GM12878 (cell line): Measurements from ENCODE around the gene ADGRD2. TPM values are rescaled to one million over a fixed set of nuclear protein-coding genes. Genes with fewer than 3 reads are reported as not detected.

Source experiments
- ATAC-seq: fragments of 200-7000 bp; cut with Tn5 transposase; 3 replicates; pipeline ENCODE4 v1.9.1; 2020; ENCODE audit warnings: mild to moderate bottlenecking, moderate library complexity
- BruUV-seq: library from RNA; stranded (reverse); fragments of 400-500 nt; replicated peaks from 2 replicates; lab custom pipeline; 2021; lab: Mats Ljungman, UMichigan
- CTCF ChIA-PET: fragments of 300-600 bp; sonication (Branson Sonifier 250); formaldehyde crosslinking; extraction: SDS; loops from one replicate; lab custom pipeline; 2021; ENCODE audit warnings: inconsistent platforms; lab: Yijun Ruan, JAX
- POLR2A ChIA-PET: fragments of 350-600 bp; formaldehyde crosslinking; extraction: SDS; loops from one replicate; lab custom pipeline; 2021; ENCODE audit warnings: inconsistent platforms; lab: Charles Lee
- RAD21 ChIA-PET: fragments of 300-600 bp; sonication (Branson Sonifier 250); formaldehyde crosslinking; loops from one replicate; lab custom pipeline; 2023; ENCODE audit warnings: antibody characterized with exemption; ENCODE audit not compliant: unreplicated experiment; lab: Charles Lee
- SMC1A ChIA-PET: fragments of 300-600 bp; sonication (Branson Sonifier 250); formaldehyde crosslinking; loops from one replicate; lab custom pipeline; 2023; ENCODE audit not compliant: unreplicated experiment, uncharacterized antibody; lab: Charles Lee
- DNase-seq: peaks from one replicate; pipeline ENCODE4 v3.0.0-alpha.2; 2011; ENCODE audit warnings: low read depth, low spot score
- FAIRE-seq: peaks from 3 replicates; lab custom pipeline; 2011; peaks lifted over from hg19 to GRCh38; lab: Jason Lieb, UNC
- H2AFZ ChIP-seq: 2 replicates; pipeline ENCODE4 v1.6.0; 2011; ENCODE audit warnings: low read depth, low read length, control low read depth; ENCODE audit not compliant: control insufficient read depth
- H3K27ac ChIP-seq: 2 replicates; pipeline ENCODE4 v1.5.1; 2011; ENCODE audit warnings: control low read depth; ENCODE audit not compliant: control insufficient read depth, insufficient read depth
- H3K27me3 ChIP-seq, 2 experiments: replicated peaks in 1 of 2; 2 replicates each; pipeline versions ENCODE4 v1.6.0 to v1.6.1; 2011; ENCODE audit warnings: low read length in 1 of 2; ENCODE audit not compliant: control insufficient read depth in 2 of 2, insufficient read depth in 2 of 2
- H3K36me3 ChIP-seq, 2 experiments: 2 replicates each; pipeline ENCODE4 v1.5.1; 2011; ENCODE audit warnings: low read length in 1 of 2; ENCODE audit not compliant: control insufficient read depth in 2 of 2, insufficient read depth in 2 of 2
- H3K4me1 ChIP-seq: 2 replicates; pipeline ENCODE4 v1.6.1; 2011; ENCODE audit warnings: mild to moderate bottlenecking, low read length, moderate library complexity, mixed read lengths; ENCODE audit not compliant: control insufficient read depth, insufficient read depth
- H3K4me2 ChIP-seq: 2 replicates; pipeline ENCODE4 v1.6.0; 2011; ENCODE audit warnings: control low read depth; ENCODE audit not compliant: control insufficient read depth, insufficient read depth
- H3K4me3 ChIP-seq: fragments of 200-600 bp; sonication (generic); 2 replicates; pipeline ENCODE4 v1.5.1; 2016
- H3K79me2 ChIP-seq: 2 replicates; pipeline ENCODE4 v1.6.0; 2011; ENCODE audit warnings: low read length; ENCODE audit not compliant: control insufficient read depth, insufficient read depth
- H3K9ac ChIP-seq: 2 replicates; pipeline ENCODE4 v1.8.0; 2011; ENCODE audit warnings: low read length, control low read depth, mixed read lengths; ENCODE audit not compliant: control insufficient read depth, insufficient read depth
- H3K9me3 ChIP-seq: replicated peaks from 3 replicates; pipeline ENCODE4 v1.5.1; 2011; ENCODE audit warnings: mild to moderate bottlenecking, low read length; ENCODE audit not compliant: control insufficient read depth, insufficient read depth
- H4K20me1 ChIP-seq: 2 replicates; pipeline ENCODE4 v1.6.0; 2011; ENCODE audit not compliant: control insufficient read depth, insufficient read depth
- BRCA1 ChIP-seq: IDR thresholded peaks from 2 replicates; pipeline ENCODE4 v1.6.1; 2011; ENCODE audit warnings: low read depth, low read length, improper control_type of control experiment
- CBX3 ChIP-seq: fragments of 200-600 bp; sonication (generic); IDR thresholded peaks from 2 replicates; pipeline ENCODE4 v1.6.1; 2016; ENCODE audit warnings: low read depth, borderline replicate concordance
- CREB1 ChIP-seq: IDR thresholded peaks from 2 replicates; pipeline ENCODE4 v1.6.1; 2012; ENCODE audit warnings: low read depth, mild to moderate bottlenecking, inconsistent platforms
- EGR1 ChIP-seq, 2 experiments: IDR thresholded peaks; 1 replicate in 1 of 2; 2 replicates in 1 of 2; pipeline ENCODE4 v1.6.1; 2011 to 2012; ENCODE audit warnings: low read depth in 2 of 2, low read length in 2 of 2, borderline replicate concordance in 1 of 2, mild to moderate bottlenecking in 1 of 2, moderate library complexity in 1 of 2
- EP300 ChIP-seq, 2 experiments: fragments of 150-350 bp in 1 of 2; IDR thresholded peaks; 2 replicates each; pipeline ENCODE4 v1.6.1; 2011 to 2012; ENCODE audit warnings: low read depth in 2 of 2, low read length in 2 of 2, borderline replicate concordance in 1 of 2, improper control_type of control experiment in 1 of 2, inconsistent platforms in 1 of 2; ENCODE audit not compliant: control insufficient read depth in 1 of 2
- IRF3 ChIP-seq: fragments of 450-650 bp; IDR thresholded peaks from 2 replicates; pipeline ENCODE4 v1.6.1; 2014; ENCODE audit warnings: mild to moderate bottlenecking
- IRF5 ChIP-seq: fragments of 450-650 bp; IDR thresholded peaks from 2 replicates; pipeline ENCODE4 v1.6.1; 2017; ENCODE audit warnings: borderline replicate concordance
- MTA2 ChIP-seq: fragments of 450-650 bp; IDR thresholded peaks from 2 replicates; pipeline ENCODE4 v1.6.1; 2016; ENCODE audit warnings: low read depth, mild to moderate bottlenecking, moderate library complexity
- RFX5 ChIP-seq: IDR thresholded peaks from 2 replicates; pipeline ENCODE4 v1.6.1; 2011; ENCODE audit warnings: low read depth, low read length, improper control_type of control experiment
- RUNX3 ChIP-seq: IDR thresholded peaks from 2 replicates; pipeline ENCODE4 v1.6.1; 2012; ENCODE audit warnings: low read length, inconsistent platforms
- SREBF1 ChIP-seq: IDR thresholded peaks from 2 replicates; pipeline ENCODE4 v1.6.1; 2012; ENCODE audit warnings: mild to moderate bottlenecking, low read length
- YBX1 ChIP-seq: fragments of 450-650 bp; IDR thresholded peaks from 2 replicates; pipeline ENCODE4 v1.6.1; 2016; ENCODE audit warnings: antibody characterized with exemption
- ZBTB11 ChIP-seq: fragments of 450-650 bp; formaldehyde crosslinking; IDR thresholded peaks from 2 replicates; pipeline ENCODE4 v1.5.0; 2022; ENCODE audit warnings: mild to moderate bottlenecking, missing genetic modification characterization
- ZNF687 ChIP-seq: fragments of 450-650 bp; IDR thresholded peaks from 2 replicates; pipeline ENCODE4 v1.6.1; 2017; ENCODE audit warnings: mild to moderate bottlenecking, moderate library complexity
- WGBS: methylation state at CpG from one replicate; pipeline ENCODE4 v1.1.6; 2016; ENCODE audit warnings: low lambda C conversion rate; ENCODE audit not compliant: insufficient replicate concordance, insufficient coverage; ENCODE audit errors: missing lambda C conversion rate; 5-methylcytosine and 5-hydroxymethylcytosine counted together
- in situ Hi-C: fragments of 300-500 bp; cut with MboI; formaldehyde crosslinking; loops from 9 replicates; pipeline ENCODE4 v1.14.3; 2018; ENCODE audit warnings: mixed read lengths
- intact Hi-C: fragments of 100-400 bp; cut with micrococcal nuclease; formaldehyde crosslinking; loops from one replicate; pipeline ENCODE4 v1.14.2; 2022; ENCODE audit not compliant: unreplicated experiment
- polyA plus RNA-seq, 11 experiments: library from polyadenylated mRNA; depleted of rRNA in 4 of 11; unstranded in 6 of 11; stranded (reverse) in 5 of 11; fragments of >200 nt; fragmentation: Nextera tagmentation in 4 of 11; fragmentation: Illumina TruSeq in 1 of 11; extraction: Ambion mirVana in 4 of 11; extraction: Trizol in 1 of 11; gene quantifications; 1 replicate in 1 of 11; 2 replicates in 10 of 11; pipeline versions ENCODE4 v1.2.1 to v1.2.3, GENCODE V29; 2011 to 2016; ENCODE audit warnings: inconsistent platforms in 2 of 11, missing spikeins in 2 of 11, low read depth in 1 of 11
- total RNA-seq, 4 experiments: library from RNA; depleted of rRNA in 3 of 4; stranded (reverse); fragments of >200 nt in 3 of 4; fragmentation: Illumina TruSeq in 1 of 4; extraction: Trizol in 1 of 4; gene quantifications; 2 replicates each; pipeline versions ENCODE4 v1.2.1 to v1.2.3, GENCODE V29; 2013 to 2021

The ADGRD2 gene
- total and polyA plus RNA-seq, 10 of the 15 experiments (the other 5 are each of a cell fraction or from before 2014, with no cell fraction given) = not detected

GRCh38 chr9:124488641-124489210 is 38.5 kb downstream of the ADGRD2 start:
- POLR2A ChIA-PET = no interaction called here
- no TSS peak for BruUV-seq

More at GRCh38 chr9:124488641-124489210, 38.5 kb downstream of the ADGRD2 start:
- intact Hi-C loops (no loop called here), in situ Hi-C loops (no loop called here)
- H3K36me3 ChIP-seq = no peaks in the 10 kb centered on the region
- no peak overlapping the region for H2AFZ ChIP-seq
- RAD21 ChIA-PET = no interaction called here
- H3K79me2 ChIP-seq = no peaks in the 10 kb centered on the region
- 54% methylated on average over 8 of the region's 8 CpGs for WGBS
- ATAC-seq (no peak), FAIRE-seq (no peak), DNase-seq (no peak)
- H3K27me3 ChIP-seq = peaks cover 0 to 2% of the 10 kb centered on the region in 2 experiments; a peak in 2 of 4 replicates
- H3K4me2 ChIP-seq = no peak overlapping the region
- CTCF ChIA-PET = interaction anchor here (0.6 kb wide), 2 partner anchors 22 to 70 kb away, joined by 4 to 5 read pairs; no protein-coding TSS in a partner anchor
- SMC1A ChIA-PET = no interaction called here
- TF ChIP-seq ZBTB11 (CRISPR knock-in tag) = no peak
- no peak for TF ChIP-seq MTA2
- TF ChIP-seq RFX5 = no peak
- TF ChIP-seq SREBF1 = no peak
- no peak for TF ChIP-seq EGR1 (IDR thresholded peaks at IDR 0.05; ENCODE audit: borderline replicate concordance in 1 of 2, low read depth in 2 of 2, low read length in 2 of 2)
- TF ChIP-seq CREB1 = no peak
- TF ChIP-seq BRCA1 = no peak
- no peak for TF ChIP-seq YBX1
- TF ChIP-seq RUNX3 = no peak
- no peak for TF ChIP-seq ZNF687
- TF ChIP-seq IRF3 = no peak
- TF ChIP-seq IRF5 = no peak
- no peak for TF ChIP-seq EP300 (IDR thresholded peaks at IDR 0.05; ENCODE audit: borderline replicate concordance in 1 of 2, control insufficient read depth in 1 of 2, low read depth in 2 of 2, low read length in 2 of 2)
- no peak for TF ChIP-seq CBX3
- H3K27ac ChIP-seq = no peak overlapping the region
- no peak overlapping the region for H3K4me3 ChIP-seq
- no peaks in the 10 kb centered on the region for H4K20me1 ChIP-seq
- no peaks in the 10 kb centered on the region for H3K9me3 ChIP-seq
- no peak overlapping the region for H3K9ac ChIP-seq
- peaks cover 2% of the 10 kb centered on the region for H3K4me1 ChIP-seq
